HepG2 (cell line): ENCODE measurements around the gene GLT1D1. TPM values are rescaled to one million over a fixed set of nuclear protein-coding genes. Genes with fewer than 3 reads are reported as not detected.

ENCODE experiments used
- ATAC-seq: fragments of 200-7000 bp; cut with Tn5 transposase; 3 replicates; pipeline ENCODE4 v1.9.1; 2020; ENCODE audit warnings: mild to moderate bottlenecking, moderate library complexity
- BruUV-seq: library from RNA; stranded (reverse); fragments of 400-500 nt; replicated peaks from 2 replicates; lab custom pipeline; 2021; lab: Mats Ljungman, UMichigan
- CTCF ChIA-PET: fragments of 300-600 bp; formaldehyde crosslinking; extraction: SDS; loops from one replicate; lab custom pipeline; 2021; ENCODE audit warnings: low total read pairs, inconsistent platforms, low intra/inter-chr PET ratio; lab: Yijun Ruan, JAX
- POLR2A ChIA-PET: fragments of 350-600 bp; sonication (Branson Sonifier 250); formaldehyde crosslinking; loops from one replicate; lab custom pipeline; 2020; ENCODE audit warnings: antibody characterized with exemption, inconsistent platforms; lab: Yijun Ruan, JAX
- DNase-seq: peaks from one replicate; pipeline ENCODE4 v3.0.0-alpha.2; 2015; ENCODE audit warnings: low spot score
- FAIRE-seq: peaks from 3 replicates; lab custom pipeline; 2011; peaks lifted over from hg19 to GRCh38; lab: Jason Lieb, UNC
- H2AFZ ChIP-seq: one replicate; pipeline ENCODE4 v1.6.1; 2011; ENCODE audit warnings: low read length, inconsistent platforms
- H3K27ac ChIP-seq: fragments of 300-600 bp; 3 replicates; pipeline ENCODE4 v1.8.0; 2011; ENCODE audit warnings: mixed run types, mild to moderate bottlenecking, mixed read lengths, low read length, inconsistent platforms; ENCODE audit not compliant: insufficient read depth; ENCODE audit errors: extremely low read length
- H3K27me3 ChIP-seq, 2 experiments: fragments of 200-600 bp in 1 of 2; 2 replicates in 1 of 2; 3 replicates in 1 of 2; pipeline versions ENCODE4 v1.6.0 to v1.8.0; 2011; ENCODE audit warnings: low read length in 2 of 2, mild to moderate bottlenecking in 2 of 2, moderate library complexity in 2 of 2, inconsistent platforms in 1 of 2; ENCODE audit not compliant: insufficient read depth in 2 of 2, control insufficient read depth in 1 of 2
- H3K36me3 ChIP-seq, 2 experiments: fragments of 200-600 bp in 1 of 2; replicated peaks in 1 of 2; 2 replicates in 1 of 2; 3 replicates in 1 of 2; pipeline versions ENCODE4 v1.5.1 to v1.8.0; 2011; ENCODE audit warnings: low read length in 2 of 2, inconsistent platforms in 1 of 2; ENCODE audit not compliant: insufficient read depth in 2 of 2, control insufficient read depth in 1 of 2
- H3K4me1 ChIP-seq: 2 replicates; pipeline ENCODE4 v1.5.1; 2012; ENCODE audit warnings: low read length, inconsistent platforms; ENCODE audit not compliant: insufficient read depth
- H3K4me2 ChIP-seq: 2 replicates; pipeline ENCODE4 v1.6.0; 2011; ENCODE audit warnings: low read depth, low read length, inconsistent platforms
- H3K4me3 ChIP-seq, 3 experiments: fragments of 200-600 bp in 1 of 3; sonication (generic), shearing (Covaris generic) in 1 of 3; replicated peaks in 1 of 3; 2 replicates each; pipeline ENCODE4 v1.5.1; 2011 to 2016; ENCODE audit warnings: low read length in 3 of 3, inconsistent platforms in 2 of 3, low read depth in 2 of 3, mild to moderate bottlenecking in 2 of 3, control low read depth in 1 of 3, mixed read lengths in 1 of 3; ENCODE audit not compliant: insufficient read depth in 1 of 3
- H3K79me2 ChIP-seq: one replicate; pipeline ENCODE4 v1.6.1; 2011; ENCODE audit warnings: low read length, inconsistent platforms; ENCODE audit not compliant: insufficient read depth
- H3K9ac ChIP-seq: 2 replicates; pipeline ENCODE4 v1.6.0; 2011; ENCODE audit warnings: mild to moderate bottlenecking, low read depth, low read length, inconsistent platforms; ENCODE audit not compliant: insufficient read depth
- H3K9me3 ChIP-seq: 2 replicates; pipeline ENCODE4 v1.5.1; 2012; ENCODE audit warnings: mild to moderate bottlenecking, low read length
- H4K20me1 ChIP-seq: 2 replicates; pipeline ENCODE4 v1.6.0; 2011; ENCODE audit warnings: inconsistent platforms, mild to moderate bottlenecking, low read length, moderate library complexity; ENCODE audit not compliant: insufficient read depth
- HNRNPH1 ChIP-seq: fragments of 200-400 bp; formaldehyde crosslinking; optimal IDR thresholded peaks from 2 replicates; pipeline ENCODE3; 2017; ENCODE audit warnings: mild to moderate bottlenecking, low read depth, low read length
- KDM5A ChIP-seq: fragments of 200-600 bp; sonication (generic); IDR thresholded peaks from 2 replicates; pipeline ENCODE4 v1.7.0; 2018; ENCODE audit warnings: antibody characterized with exemption, mild to moderate bottlenecking, low read length, borderline replicate concordance
- MAFK ChIP-seq, 2 experiments: IDR thresholded peaks in 1 of 2; conservative IDR thresholded peaks in 1 of 2; 2 replicates each; pipeline ENCODE4 v1.6.1; 2011; ENCODE audit warnings: improper control_type of control experiment in 2 of 2, low read length in 2 of 2
- U2AF1 ChIP-seq: fragments of 200-400 bp; formaldehyde crosslinking; optimal IDR thresholded peaks from 2 replicates; pipeline ENCODE3; 2017; ENCODE audit warnings: mild to moderate bottlenecking, low read depth, low read length
- ZNF10 ChIP-seq: sonication (generic); formaldehyde crosslinking; IDR thresholded peaks from 2 replicates; pipeline ENCODE4 v1.4.0; 2020; ENCODE audit warnings: mild to moderate bottlenecking, low read depth, missing genetic modification reagents, borderline replicate concordance
- ZNF292 ChIP-seq: sonication (generic); formaldehyde crosslinking; IDR thresholded peaks from 2 replicates; pipeline ENCODE4 v1.8.1; 2022; ENCODE audit warnings: mild to moderate bottlenecking, low read depth, missing genetic modification reagents, borderline replicate concordance
- ZNF446 ChIP-seq: sonication (generic); formaldehyde crosslinking; IDR thresholded peaks from 2 replicates; pipeline ENCODE4 v1.5.0; 2020; ENCODE audit warnings: mild to moderate bottlenecking, missing genetic modification reagents
- ZSCAN29 ChIP-seq: sonication (generic); formaldehyde crosslinking; conservative IDR thresholded peaks from 2 replicates; pipeline ENCODE4 v1.4.0; 2020; ENCODE audit warnings: mild to moderate bottlenecking, missing genetic modification reagents
- WGBS: methylation state at CpG from one replicate; pipeline ENCODE4 v1.1.6; 2017; ENCODE audit warnings: low lambda C conversion rate; 5-methylcytosine and 5-hydroxymethylcytosine counted together
- in situ Hi-C: cut with HindIII; loops from 2 replicates; pipeline ENCODE4 v1.10.0; 2017; ENCODE audit warnings: low pct_unique_long_range_greater_than_20kb; ENCODE audit not compliant: extremely low pct_ligation_motif_present
- intact Hi-C: fragments of 100-400 bp; cut with micrococcal nuclease; formaldehyde crosslinking; loops from one replicate; pipeline ENCODE4 v1.10.0; 2022; ENCODE audit not compliant: unreplicated experiment
- polyA plus RNA-seq, 8 experiments: library from polyadenylated mRNA; depleted of rRNA in 3 of 8; stranded (reverse) in 7 of 8; unstranded in 1 of 8; fragments of >200 nt; fragmentation: Illumina TruSeq in 4 of 8; extraction: Trizol in 4 of 8; gene quantifications; 2 replicates each; pipeline versions ENCODE4 v1.2.1 to v1.2.3, GENCODE V29; 2011 to 2016; ENCODE audit warnings: low read depth in 4 of 8, missing spikeins in 1 of 8, mixed read lengths in 1 of 8; ENCODE audit not compliant: insufficient read depth in 1 of 8
- total RNA-seq, 5 experiments: library from RNA; depleted of rRNA; stranded (reverse); fragments of >200 nt; fragmentation: Illumina TruSeq; extraction: Trizol; gene quantifications; 2 replicates each; pipeline ENCODE4 v1.2.3, GENCODE V29; 2016; ENCODE audit warnings: low read depth in 1 of 5
- TF ChIP-seq, protein P1 (sequence below): sonication (generic); formaldehyde crosslinking; conservative IDR thresholded peaks from 2 replicates; pipeline ENCODE4 v1.4.0; 2020; ENCODE audit warnings: mild to moderate bottlenecking, missing genetic modification reagents, moderate library complexity
- TF ChIP-seq, protein P2 (sequence below): sonication (generic); formaldehyde crosslinking; IDR thresholded peaks from 2 replicates; pipeline ENCODE4 v1.4.0; 2020; ENCODE audit warnings: missing genetic modification reagents
- TF ChIP-seq, protein P3 (sequence below): sonication (generic); formaldehyde crosslinking; IDR thresholded peaks from 2 replicates; pipeline ENCODE4 v1.4.0; 2020; ENCODE audit warnings: mild to moderate bottlenecking, missing genetic modification reagents, borderline replicate concordance
- TF ChIP-seq, protein P4 (sequence below): sonication (generic); formaldehyde crosslinking; IDR thresholded peaks from 2 replicates; pipeline ENCODE4 v1.4.0; 2020; ENCODE audit warnings: mild to moderate bottlenecking, low read depth, missing genetic modification reagents
- TF ChIP-seq, protein P5 (sequence below): IDR thresholded peaks from 2 replicates; pipeline ENCODE4 v1.6.1; 2016; ENCODE audit warnings: mild to moderate bottlenecking

Gene GLT1D1
- total and polyA plus RNA-seq, 2 of the 13 experiments (the other 11 are each of a cell fraction or from before 2014, with no cell fraction given), result 0.09 to 0.17 TPM

DNA sequence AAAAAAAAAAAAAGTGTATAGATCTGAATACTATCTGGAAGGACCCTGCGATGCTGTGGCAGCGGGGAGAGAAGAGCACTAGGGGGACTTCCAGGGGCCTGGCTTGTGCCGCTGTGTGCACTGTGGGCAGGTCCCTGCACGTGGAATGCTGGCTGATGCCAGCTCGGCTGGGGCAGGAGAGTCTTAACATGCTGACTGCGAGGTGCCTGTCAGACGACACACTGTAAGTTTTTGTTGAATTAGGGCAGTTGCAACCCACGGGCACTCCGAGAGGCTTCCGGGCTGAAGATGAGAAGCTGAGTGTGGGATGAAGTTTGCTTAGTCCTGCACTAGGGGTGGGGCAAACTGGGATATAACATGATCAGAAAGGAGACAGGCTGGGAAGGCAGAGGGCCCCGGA lies 10.7 kb downstream of the GLT1D1 start:
- in situ Hi-C loops (no loop called here), intact Hi-C loops (no loop called here)
- Histone ChIP-seq H3K9me3 (no peaks in the 10 kb centered on the region), H3K27me3 (no peaks in the 10 kb centered on the region), H3K4me1 (peaks cover 41% of the 10 kb centered on the region), H3K9ac (no peak overlapping the region), H3K4me2 (peak overlapping the region; percentile 42; the same call in 1 of the 2 replicates), H3K4me3 (no peak overlapping the region; a peak in 1 of 6 replicates), H3K79me2 (no peaks in the 10 kb centered on the region), H3K27ac (no peak overlapping the region), H4K20me1 (no peaks in the 10 kb centered on the region), H2AFZ (no peak overlapping the region), H3K36me3 (no peaks in the 10 kb centered on the region)
- no peak for DNase-seq
- WGBS, result 37% methylated on average over 11 of the region's 11 CpGs
- CTCF ChIA-PET, result no interaction called here
- no peak; the same call in 2 of the 3 replicates for ATAC-seq
- no TSS peak for BruUV-seq
- FAIRE-seq, result no peak
- POLR2A ChIA-PET, result no interaction called here
- TF ChIP-seq, protein P1, sequence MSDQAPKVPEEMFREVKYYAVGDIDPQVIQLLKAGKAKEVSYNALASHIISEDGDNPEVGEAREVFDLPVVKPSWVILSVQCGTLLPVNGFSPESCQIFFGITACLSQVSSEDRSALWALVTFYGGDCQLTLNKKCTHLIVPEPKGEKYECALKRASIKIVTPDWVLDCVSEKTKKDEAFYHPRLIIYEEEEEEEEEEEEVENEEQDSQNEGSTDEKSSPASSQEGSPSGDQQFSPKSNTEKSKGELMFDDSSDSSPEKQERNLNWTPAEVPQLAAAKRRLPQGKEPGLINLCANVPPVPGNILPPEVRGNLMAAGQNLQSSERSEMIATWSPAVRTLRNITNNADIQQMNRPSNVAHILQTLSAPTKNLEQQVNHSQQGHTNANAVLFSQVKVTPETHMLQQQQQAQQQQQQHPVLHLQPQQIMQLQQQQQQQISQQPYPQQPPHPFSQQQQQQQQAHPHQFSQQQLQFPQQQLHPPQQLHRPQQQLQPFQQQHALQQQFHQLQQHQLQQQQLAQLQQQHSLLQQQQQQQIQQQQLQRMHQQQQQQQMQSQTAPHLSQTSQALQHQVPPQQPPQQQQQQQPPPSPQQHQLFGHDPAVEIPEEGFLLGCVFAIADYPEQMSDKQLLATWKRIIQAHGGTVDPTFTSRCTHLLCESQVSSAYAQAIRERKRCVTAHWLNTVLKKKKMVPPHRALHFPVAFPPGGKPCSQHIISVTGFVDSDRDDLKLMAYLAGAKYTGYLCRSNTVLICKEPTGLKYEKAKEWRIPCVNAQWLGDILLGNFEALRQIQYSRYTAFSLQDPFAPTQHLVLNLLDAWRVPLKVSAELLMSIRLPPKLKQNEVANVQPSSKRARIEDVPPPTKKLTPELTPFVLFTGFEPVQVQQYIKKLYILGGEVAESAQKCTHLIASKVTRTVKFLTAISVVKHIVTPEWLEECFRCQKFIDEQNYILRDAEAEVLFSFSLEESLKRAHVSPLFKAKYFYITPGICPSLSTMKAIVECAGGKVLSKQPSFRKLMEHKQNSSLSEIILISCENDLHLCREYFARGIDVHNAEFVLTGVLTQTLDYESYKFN (CRISPR knock-in tag), result no peak
- TF ChIP-seq, protein P2, sequence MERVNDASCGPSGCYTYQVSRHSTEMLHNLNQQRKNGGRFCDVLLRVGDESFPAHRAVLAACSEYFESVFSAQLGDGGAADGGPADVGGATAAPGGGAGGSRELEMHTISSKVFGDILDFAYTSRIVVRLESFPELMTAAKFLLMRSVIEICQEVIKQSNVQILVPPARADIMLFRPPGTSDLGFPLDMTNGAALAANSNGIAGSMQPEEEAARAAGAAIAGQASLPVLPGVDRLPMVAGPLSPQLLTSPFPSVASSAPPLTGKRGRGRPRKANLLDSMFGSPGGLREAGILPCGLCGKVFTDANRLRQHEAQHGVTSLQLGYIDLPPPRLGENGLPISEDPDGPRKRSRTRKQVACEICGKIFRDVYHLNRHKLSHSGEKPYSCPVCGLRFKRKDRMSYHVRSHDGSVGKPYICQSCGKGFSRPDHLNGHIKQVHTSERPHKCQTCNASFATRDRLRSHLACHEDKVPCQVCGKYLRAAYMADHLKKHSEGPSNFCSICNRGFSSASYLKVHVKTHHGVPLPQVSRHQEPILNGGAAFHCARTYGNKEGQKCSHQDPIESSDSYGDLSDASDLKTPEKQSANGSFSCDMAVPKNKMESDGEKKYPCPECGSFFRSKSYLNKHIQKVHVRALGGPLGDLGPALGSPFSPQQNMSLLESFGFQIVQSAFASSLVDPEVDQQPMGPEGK (CRISPR knock-in tag), result no peak
- TF ChIP-seq ZSCAN29 (CRISPR knock-in tag) (no peak), U2AF1 (no peak), HNRNPH1 (no peak), ZNF10 (CRISPR knock-in tag) (no peak), ZNF292 (CRISPR knock-in tag) (no peak), ZNF446 (CRISPR knock-in tag) (no peak), KDM5A (no peak), MAFK (conservative IDR thresholded peaks at IDR 0.05 in 1 of 2, IDR thresholded peaks at IDR 0.05 in 1 of 2; ENCODE audit: low read length in 2 of 2) (no peak)
- TF ChIP-seq, protein P3, sequence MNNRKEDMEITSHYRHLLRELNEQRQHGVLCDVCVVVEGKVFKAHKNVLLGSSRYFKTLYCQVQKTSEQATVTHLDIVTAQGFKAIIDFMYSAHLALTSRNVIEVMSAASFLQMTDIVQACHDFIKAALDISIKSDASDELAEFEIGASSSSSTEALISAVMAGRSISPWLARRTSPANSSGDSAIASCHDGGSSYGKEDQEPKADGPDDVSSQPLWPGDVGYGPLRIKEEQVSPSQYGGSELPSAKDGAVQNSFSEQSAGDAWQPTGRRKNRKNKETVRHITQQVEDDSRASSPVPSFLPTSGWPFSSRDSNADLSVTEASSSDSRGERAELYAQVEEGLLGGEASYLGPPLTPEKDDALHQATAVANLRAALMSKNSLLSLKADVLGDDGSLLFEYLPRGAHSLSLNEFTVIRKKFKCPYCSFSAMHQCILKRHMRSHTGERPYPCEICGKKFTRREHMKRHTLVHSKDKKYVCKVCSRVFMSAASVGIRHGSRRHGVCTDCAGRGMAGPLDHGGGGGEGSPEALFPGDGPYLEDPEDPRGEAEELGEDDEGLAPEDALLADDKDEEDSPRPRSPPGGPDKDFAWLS (CRISPR knock-in tag), result no peak
- TF ChIP-seq, protein P4, sequence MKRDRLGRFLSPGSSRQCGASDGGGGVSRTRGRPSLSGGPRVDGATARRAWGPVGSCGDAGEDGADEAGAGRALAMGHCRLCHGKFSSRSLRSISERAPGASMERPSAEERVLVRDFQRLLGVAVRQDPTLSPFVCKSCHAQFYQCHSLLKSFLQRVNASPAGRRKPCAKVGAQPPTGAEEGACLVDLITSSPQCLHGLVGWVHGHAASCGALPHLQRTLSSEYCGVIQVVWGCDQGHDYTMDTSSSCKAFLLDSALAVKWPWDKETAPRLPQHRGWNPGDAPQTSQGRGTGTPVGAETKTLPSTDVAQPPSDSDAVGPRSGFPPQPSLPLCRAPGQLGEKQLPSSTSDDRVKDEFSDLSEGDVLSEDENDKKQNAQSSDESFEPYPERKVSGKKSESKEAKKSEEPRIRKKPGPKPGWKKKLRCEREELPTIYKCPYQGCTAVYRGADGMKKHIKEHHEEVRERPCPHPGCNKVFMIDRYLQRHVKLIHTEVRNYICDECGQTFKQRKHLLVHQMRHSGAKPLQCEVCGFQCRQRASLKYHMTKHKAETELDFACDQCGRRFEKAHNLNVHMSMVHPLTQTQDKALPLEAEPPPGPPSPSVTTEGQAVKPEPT (CRISPR knock-in tag), result no peak
- TF ChIP-seq, protein P5, sequence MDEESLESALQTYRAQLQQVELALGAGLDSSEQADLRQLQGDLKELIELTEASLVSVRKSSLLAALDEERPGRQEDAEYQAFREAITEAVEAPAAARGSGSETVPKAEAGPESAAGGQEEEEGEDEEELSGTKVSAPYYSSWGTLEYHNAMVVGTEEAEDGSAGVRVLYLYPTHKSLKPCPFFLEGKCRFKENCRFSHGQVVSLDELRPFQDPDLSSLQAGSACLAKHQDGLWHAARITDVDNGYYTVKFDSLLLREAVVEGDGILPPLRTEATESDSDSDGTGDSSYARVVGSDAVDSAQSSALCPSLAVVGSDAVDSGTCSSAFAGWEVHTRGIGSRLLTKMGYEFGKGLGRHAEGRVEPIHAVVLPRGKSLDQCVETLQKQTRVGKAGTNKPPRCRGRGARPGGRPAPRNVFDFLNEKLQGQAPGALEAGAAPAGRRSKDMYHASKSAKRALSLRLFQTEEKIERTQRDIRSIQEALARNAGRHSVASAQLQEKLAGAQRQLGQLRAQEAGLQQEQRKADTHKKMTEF (CRISPR knock-in tag), result no peak
